Measurements from ENCODE around the gene DHRSX. TPM values are rescaled to one million over a fixed set of nuclear protein-coding genes. Genes with fewer than 3 reads are reported as not detected.

Gene DHRSX
- total and polyA plus RNA-seq, 2 of the 8 experiments (the other 6 are each of a cell fraction or from before 2014, with no cell fraction given): 35.1 to 43.4 TPM

- TF ChIP-seq SIN3A (conservative IDR thresholded peaks at IDR 0.05 in 1 of 2, IDR thresholded peaks at IDR 0.05 in 1 of 2; ENCODE audit: low read depth in 1 of 2, low read length in 2 of 2) (no peak), PHF8 (conservative IDR thresholded peaks at IDR 0.05; ENCODE audit: low read depth, low read length) (no peak), CBX5 (IDR thresholded peaks at IDR 0.05; ENCODE audit: low read depth, low read length) (no peak), EZH2 (IDR thresholded peaks at IDR 0.05; ENCODE audit: low read depth, low read length, severe bottlenecking) (no peak)
Observed at GRCh38 chrX:2242980-2243379, 257.8 kb downstream of the DHRSX start (continued).
